Lung (tissue), 12 donors: Measurements from ENCODE around the gene C5AR1. TPM values are rescaled to one million over a fixed set of nuclear protein-coding genes. Genes with fewer than 3 reads are reported as not detected.

Source experiments
- ATAC-seq: fragments of 200-7000 bp; cut with Tn5 transposase; one replicate; pipeline ENCODE4 v1.9.1; 2020; ENCODE audit warnings: moderate number of reproducible peaks; ENCODE audit not compliant: insufficient read depth, low FRiP score
- DNase-seq, 3 donors: peaks; one replicate each; pipeline ENCODE4 v3.0.0-alpha.2; 2013 to 2017
- H3K27ac ChIP-seq, 2 donors: one replicate each; pipeline ENCODE4 v1.5.1; 2013; ENCODE audit warnings: mild to moderate bottlenecking in 2 of 2, moderate library complexity in 2 of 2, control low read depth in 1 of 2, inconsistent platforms in 1 of 2, low read depth in 1 of 2, low read length in 1 of 2
- H3K27me3 ChIP-seq, 3 donors: one replicate each; pipeline ENCODE4 v1.5.1; 2013; ENCODE audit warnings: low read length in 2 of 3; ENCODE audit not compliant: control insufficient read depth in 3 of 3, insufficient read depth in 3 of 3
- H3K36me3 ChIP-seq, 4 donors: one replicate each; pipeline ENCODE4 v1.5.1; 2013; ENCODE audit warnings: low read length in 4 of 4, mild to moderate bottlenecking in 1 of 4, moderate library complexity in 1 of 4; ENCODE audit not compliant: control insufficient read depth in 4 of 4, insufficient read depth in 4 of 4
- H3K4me1 ChIP-seq, 5 donors: one replicate each; pipeline ENCODE4 v1.5.1; 2013; ENCODE audit warnings: low read length in 5 of 5, mild to moderate bottlenecking in 2 of 5, moderate library complexity in 1 of 5; ENCODE audit not compliant: control insufficient read depth in 5 of 5, insufficient read depth in 5 of 5
- H3K4me3 ChIP-seq: one replicate; pipeline ENCODE4 v1.5.1; 2013; ENCODE audit warnings: mild to moderate bottlenecking, control low read depth, moderate library complexity
- H3K9ac ChIP-seq, 2 donors: one replicate each; pipeline ENCODE4 v1.5.1; 2013; ENCODE audit warnings: low read length in 2 of 2, control low read depth in 1 of 2; ENCODE audit not compliant: insufficient read depth in 1 of 2
- H3K9me3 ChIP-seq, 4 donors: one replicate each; pipeline ENCODE4 v1.5.1; 2013; ENCODE audit warnings: low read length in 3 of 4, mild to moderate bottlenecking in 1 of 4, moderate library complexity in 1 of 4; ENCODE audit not compliant: control insufficient read depth in 4 of 4, insufficient read depth in 3 of 4
- CTCF ChIP-seq: IDR thresholded peaks from 2 replicates; pipeline ENCODE4 v1.5.1; 2012; ENCODE audit warnings: mild to moderate bottlenecking; ENCODE audit errors: control extremely low read depth, extremely low read depth
- WGBS, 2 donors: extraction: QIAGEN DNeasy Blood & Tissue Kit; methylation state at CpG; one replicate each; pipeline ENCODE4 v1.1.7; 2013; 5-methylcytosine and 5-hydroxymethylcytosine counted together
- polyA plus RNA-seq, 2 donors: library from polyadenylated mRNA; stranded (reverse); fragments of 200-250 nt; gene quantifications; one replicate each; pipeline ENCODE4 v1.2.1, GENCODE V29; 2013
- total RNA-seq, 2 donors: library from RNA; depleted of rRNA in 1 of 2; stranded (reverse); fragments of >200 nt in 1 of 2; gene quantifications; one replicate each; pipeline ENCODE4 v1.2.1, GENCODE V29; 2014 to 2021
- donor health status: control.
- donor health status: control.
- donor health status: Bipolar disorder and iron deficiency.
- donor health status: healthy.
- donor health status: DM: yes; HTN: yes; CAD: no.

Gene C5AR1
- total and polyA plus RNA-seq, 4 donors, result 9.4 to 156 (median 45.4) TPM

GRCh38 chr19:47273313-47274070 is 36.2 kb upstream of the C5AR1 start:
- 1% methylated on average over 39 to 54 of the region's 54 CpGs for WGBS, 2 donors
- no peak for TF ChIP-seq CTCF
- ATAC-seq, result peak; percentile 82

GRCh38 chr19:47274071-47274890 is 35.4 kb upstream of the C5AR1 start, which contains the start of gene INAFM1:
INAFM1 (plus strand) TSS chr19:47274885; CDS start chr19:47274920, 35 bp downstream.
- Histone ChIP-seq H3K36me3 (peaks cover 0 to 21% (median 8%) of the 10 kb centered on the region in 4 donors), H3K4me3 (peak within 1 kb of the TSS; percentile 56), H3K27ac (peak within 1 kb of the TSS; percentile 97 to 98), H3K27me3 (no peaks in the 10 kb centered on the region), H3K4me1 (peaks cover 3 to 21% (median 15%) of the 10 kb centered on the region in 5 donors), H3K9me3 (no peaks in the 10 kb centered on the region), H3K9ac (peak within 1 kb of the TSS; percentile 60 to 82)
- DNase-seq (peak; percentile 96 to 98 (median 96)), ATAC-seq (peak; percentile 88)
- TF ChIP-seq CTCF, result no peak
- WGBS, 2 donors, result 1% methylated on average over 58 to 72 of the region's 72 CpGs

More at GRCh38 chr19:47273313-47274070, 36.2 kb upstream of the C5AR1 start:
- Histone ChIP-seq H3K9me3 (no peaks in the 10 kb centered on the region), H3K4me1 (peaks cover 3 to 21% (median 15%) of the 10 kb centered on the region in 5 donors), H3K9ac (peak overlapping the region; percentile 60 to 82), H3K36me3 (peaks cover 0 to 21% (median 11%) of the 10 kb centered on the region in 4 donors), H3K27ac (peak overlapping the region; percentile 79 to 98), H3K4me3 (peak overlapping the region; percentile 50), H3K27me3 (no peaks in the 10 kb centered on the region)
- DNase-seq, result peak; percentile 96 to 98 (median 97)

- no peaks in the 10 kb centered on the region for H3K27me3 ChIP-seq
- peak overlapping the region; percentile 29 for H3K4me3 ChIP-seq
- peaks cover 3 to 21% (median 15%) of the 10 kb centered on the region in 5 donors for H3K4me1 ChIP-seq
- no peak for TF ChIP-seq CTCF
- peak overlapping the region in 1 of 2 donors; percentile 7 for H3K9ac ChIP-seq
- no peak for ATAC-seq
- 8 to 11% methylated on average over 54 to 82 of the region's 82 CpGs for WGBS, 2 donors
- H3K9me3 ChIP-seq, result no peaks in the 10 kb centered on the region
- DNase-seq, result peak; percentile 26 to 46 (median 34)
- peak overlapping the region; percentile 58 to 78 for H3K27ac ChIP-seq
- H3K36me3 ChIP-seq, result peaks cover 0 to 16% (median 6%) of the 10 kb centered on the region in 4 donors
Measured at GRCh38 chr19:47274891-47275761, 34.5 kb upstream of the C5AR1 start.
